ENCODE data around the gene ALK. TPM values are rescaled to one million over a fixed set of nuclear protein-coding genes. Genes with fewer than 3 reads are reported as not detected.

ALK gene
- total and polyA plus RNA-seq, 12 donors, result 0.09 to 1.8 (median 0.53) TPM; not detected in 1

- Histone ChIP-seq H3K4me3 (no peak overlapping the region), H3K4me1 (replicated peaks in 1 of 2) (no peaks in the 10 kb centered on the region), H3K27ac (no peak overlapping the region), H3K27me3 (no peaks in the 10 kb centered on the region), H3K9me3 (replicated peaks in 1 of 3) (no peaks in the 10 kb centered on the region), H3K36me3 (replicated peaks in 1 of 2) (no peaks in the 10 kb centered on the region)
- DNase-seq, result no peak
- WGBS, 4 donors, result 56 to 83% (median 73%) methylated on average over 4 of the region's 4 CpGs
- intact Hi-C loops (cut with DNase I), result no loop called here
- TF ChIP-seq CTCF (IDR thresholded peaks at IDR 0.05) (no peak), POLR2A (IDR thresholded peaks at IDR 0.05) (no peak)
These were observed 490.8 kb downstream of the ALK start for GRCh38 chr2:29430382-29431112.

- DNase-seq, result no peak
- H3K36me3 ChIP-seq (replicated peaks in 1 of 2), result no peaks in the 10 kb centered on the region
These were observed 495.0 kb downstream of the ALK start for GRCh38 chr2:29426354-29426753.

GRCh38 chr2:29425866-29426265 lies 495.5 kb downstream of the ALK start:
- Histone ChIP-seq H3K4me1 (replicated peaks in 1 of 2) (no peaks in the 10 kb centered on the region), H3K27me3 (no peaks in the 10 kb centered on the region), H3K27ac (no peak overlapping the region), H3K4me3 (no peak overlapping the region), H3K36me3 (replicated peaks in 1 of 2) (no peaks in the 10 kb centered on the region), H3K9me3 (replicated peaks in 1 of 3) (no peaks in the 10 kb centered on the region)
- TF ChIP-seq POLR2A (IDR thresholded peaks at IDR 0.05) (no peak), CTCF (IDR thresholded peaks at IDR 0.05) (no peak)
- no peak for DNase-seq
- intact Hi-C loops (cut with DNase I), result no loop called here
- WGBS, 4 donors, result 90 to 100% (median 95%) methylated on average over 1 of the region's 1 CpG

More at GRCh38 chr2:29426354-29426753, 495.0 kb downstream of the ALK start:
- H3K4me3 ChIP-seq, result no peak overlapping the region
- no peak overlapping the region for H3K27ac ChIP-seq
- TF ChIP-seq CTCF (IDR thresholded peaks at IDR 0.05), result no peak
- H3K27me3 ChIP-seq, result no peaks in the 10 kb centered on the region
- intact Hi-C loops (cut with DNase I), result no loop called here
- no peaks in the 10 kb centered on the region for H3K4me1 ChIP-seq (replicated peaks in 1 of 2)
- no peaks in the 10 kb centered on the region for H3K9me3 ChIP-seq (replicated peaks in 1 of 3)

- Histone ChIP-seq H3K36me3 (replicated peaks in 1 of 2) (no peaks in the 10 kb centered on the region), H3K27ac (no peak overlapping the region), H3K9me3 (replicated peaks in 1 of 3) (no peaks in the 10 kb centered on the region), H3K4me1 (replicated peaks in 1 of 2) (no peaks in the 10 kb centered on the region), H3K4me3 (no peak overlapping the region), H3K27me3 (no peaks in the 10 kb centered on the region)
- WGBS, 4 donors, result 49 to 55% (median 53%) methylated on average over 6 of the region's 6 CpGs
- intact Hi-C loops (cut with DNase I), result no loop called here
- TF ChIP-seq POLR2A (IDR thresholded peaks at IDR 0.05) (no peak), CTCF (IDR thresholded peaks at IDR 0.05) (no peak)
- DNase-seq, result no peak
These were observed 498.2 kb downstream of the ALK start for GRCh38 chr2:29423061-29423666.
